NCI-H524 (cell line): ENCODE data around the gene TANK.
"Not testable (repeated sequence)": the region's sequence is repeated elsewhere in the genome, so short reads cannot be mapped to it uniquely, and the experiment has no call there.

Experiments used
- DNase-seq, 2 experiments: peaks; one replicate each; lab custom pipeline; 2025; lab: John Stamatoyannopoulos, UW

TANK gene

GRCh38 chr2:161278564-161279229 is 118.5 kb downstream of the TANK start:
- DNase-seq: not testable (repeated sequence)

DNA sequence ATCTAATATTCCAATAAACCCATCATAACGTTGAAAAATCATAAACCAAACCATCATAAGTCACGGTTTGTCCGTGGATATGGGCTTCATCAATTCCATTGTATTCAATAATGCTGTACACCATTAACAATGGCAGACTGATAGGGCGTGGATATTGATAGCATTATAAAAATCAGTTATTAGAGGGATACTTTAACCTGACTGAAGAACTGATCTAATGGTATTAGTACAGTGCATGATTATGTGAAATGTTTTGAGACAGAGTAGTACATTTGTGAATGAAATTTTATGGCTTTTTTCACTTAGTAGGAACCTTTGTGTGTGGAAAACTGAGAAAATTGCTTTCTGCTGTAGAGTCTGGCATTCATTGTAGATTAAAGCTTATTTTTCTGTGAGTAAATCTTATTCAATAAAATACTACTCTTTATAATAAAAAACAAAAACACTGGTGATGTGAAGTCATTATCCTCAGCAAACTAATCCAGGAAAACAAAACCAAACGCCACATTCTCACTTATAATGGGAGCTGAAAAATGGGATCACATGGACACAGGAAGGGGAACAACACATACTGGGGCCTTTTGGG is 119.1 kb downstream of the TANK start:
- not testable (repeated sequence) for DNase-seq

- not testable (repeated sequence) for DNase-seq
Measured at GRCh38 chr2:161280906-161281323, 120.7 kb downstream of the TANK start.

DNA sequence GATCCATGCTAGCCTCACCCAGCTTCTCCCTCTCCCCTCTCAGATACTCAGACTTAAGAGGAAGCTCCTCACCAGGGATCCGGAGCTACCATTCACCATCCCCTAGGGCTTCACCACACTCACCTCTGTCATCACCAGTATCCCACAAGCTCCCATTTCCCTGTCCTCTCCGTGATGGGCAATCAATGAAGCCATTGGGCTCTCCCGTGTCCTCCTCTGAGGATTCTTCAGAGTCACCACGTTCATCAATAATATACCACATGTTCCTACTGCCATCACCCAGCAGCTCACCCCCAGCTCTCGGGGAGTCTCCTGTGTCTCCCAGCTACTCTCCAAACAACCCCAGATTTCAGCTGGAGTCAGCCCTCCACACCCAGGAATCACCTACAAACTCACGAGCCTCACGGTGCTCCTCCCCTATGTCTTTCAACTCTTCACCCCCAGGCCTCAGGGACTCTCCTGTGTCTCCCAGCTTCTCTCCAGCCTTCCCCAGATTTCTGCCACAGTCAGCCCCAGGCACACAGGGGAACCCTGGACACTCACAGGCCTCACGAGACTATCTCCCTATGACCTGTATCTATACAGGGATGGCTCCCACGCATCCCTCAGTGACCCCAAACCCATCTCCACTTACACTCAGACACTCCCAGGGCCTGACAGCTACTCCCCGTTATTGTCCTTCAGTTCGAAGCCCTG is 121.5 kb downstream of the TANK start:
- not testable (repeated sequence) for DNase-seq

- not testable (repeated sequence) for DNase-seq
Measured at GRCh38 chr2:161282311-161282644, 122.0 kb downstream of the TANK start.

GRCh38 chr2:161283926-161284325 is 123.7 kb downstream of the TANK start:
- no peak for DNase-seq
